K562 (cell line): ENCODE data around the gene SF3B4. TPM values are rescaled to one million over a fixed set of nuclear protein-coding genes. Genes with fewer than 3 reads are reported as not detected.

Source experiments
- CAMTA2 ChIP-seq: fragments of 250-450 bp; sonication (Bioruptor Pico); conservative IDR thresholded peaks from 2 replicates; pipeline ENCODE4 v1.5.1; 2022
- CEBPB ChIP-seq: fragments of 450-650 bp; IDR thresholded peaks from 2 replicates; pipeline ENCODE4 v1.6.1; 2016; ENCODE audit warnings: missing genetic modification characterization, missing compliant biosample characterization
- CREM ChIP-seq: IDR thresholded peaks from 2 replicates; pipeline ENCODE4 v1.6.1; 2014; ENCODE audit warnings: antibody characterized with exemption, low read depth
- CSDE1 ChIP-seq, 2 experiments: fragments of 450-650 bp; IDR thresholded peaks; 2 replicates each; pipeline ENCODE4 v1.6.1; 2016; ENCODE audit warnings: mild to moderate bottlenecking in 1 of 2
- MAFK ChIP-seq: IDR thresholded peaks from 2 replicates; pipeline ENCODE4 v1.6.1; 2011; ENCODE audit warnings: low read length, improper control_type of control experiment
- MYNN ChIP-seq, 2 experiments: sonication (generic); formaldehyde crosslinking in 1 of 2; IDR thresholded peaks; 2 replicates each; pipeline versions ENCODE4 v1.5.0 to v1.6.1; 2016 to 2020; ENCODE audit warnings: antibody characterized with exemption in 1 of 2, missing genetic modification reagents in 1 of 2
- NCOA2 ChIP-seq, 2 experiments: fragments of 450-650 bp; IDR thresholded peaks; 2 replicates each; pipeline ENCODE4 v1.6.1; 2018; ENCODE audit warnings: mild to moderate bottlenecking in 2 of 2, moderate library complexity in 1 of 2; ENCODE audit not compliant: partially characterized antibody in 2 of 2
- NFRKB ChIP-seq: fragments of 450-650 bp; IDR thresholded peaks from 2 replicates; pipeline ENCODE4 v1.6.1; 2016; ENCODE audit warnings: low read depth
- POLR3A ChIP-seq: IDR thresholded peaks from 2 replicates; pipeline ENCODE4 v1.6.1; 2011; ENCODE audit warnings: borderline replicate concordance, mild to moderate bottlenecking, moderate library complexity; ENCODE audit not compliant: insufficient read length, insufficient read depth; ENCODE audit errors: extremely low read depth
- ZFX ChIP-seq: sonication (generic); formaldehyde crosslinking; IDR thresholded peaks from 2 replicates; pipeline ENCODE4 v1.8.0; 2022; ENCODE audit warnings: mild to moderate bottlenecking, missing genetic modification reagents, moderate library complexity
- ZNF12 ChIP-seq: sonication (generic); formaldehyde crosslinking; IDR thresholded peaks from 2 replicates; pipeline ENCODE4 v1.4.0; 2020; ENCODE audit warnings: mild to moderate bottlenecking, missing genetic modification reagents
- ZNF830 ChIP-seq: fragments of 250-450 bp; sonication (Bioruptor Pico); IDR thresholded peaks from 2 replicates; pipeline ENCODE4 v1.5.0; 2021; ENCODE audit warnings: mild to moderate bottlenecking
- polyA plus RNA-seq, 8 experiments: library from polyadenylated mRNA; depleted of rRNA in 4 of 8; stranded (reverse) in 5 of 8; unstranded in 3 of 8; fragments of >200 nt; fragmentation: Nextera tagmentation in 2 of 8; fragmentation: Illumina TruSeq in 1 of 8; extraction: Ambion mirVana in 2 of 8; extraction: Trizol in 1 of 8; gene quantifications; 2 replicates each; pipeline versions ENCODE4 v1.2.1 to v1.2.3, GENCODE V29; 2011 to 2014; ENCODE audit warnings: inconsistent platforms in 1 of 8, missing spikeins in 1 of 8
- total RNA-seq, 7 experiments: library from RNA; depleted of rRNA in 6 of 7; stranded (reverse); fragments of >200 nt in 6 of 7; fragmentation: Illumina TruSeq in 2 of 7; extraction: Trizol in 2 of 7; gene quantifications; 2 replicates each; pipeline versions ENCODE4 v1.2.1 to v1.2.3, GENCODE V29; 2011 to 2021; ENCODE audit warnings: low replicate concordance in 1 of 7
- TF ChIP-seq, protein P1 (sequence below), 2 experiments: fragments of 200-800 bp in 1 of 2; sonication (Bioruptor generic) in 1 of 2; sonication (generic) in 1 of 2; formaldehyde crosslinking in 1 of 2; IDR thresholded peaks in 1 of 2; conservative IDR thresholded peaks in 1 of 2; 2 replicates each; pipeline versions ENCODE4 v1.5.0 to v1.6.1; 2016 to 2020; ENCODE audit warnings: missing compliant biosample characterization in 1 of 2, missing genetic modification characterization in 1 of 2, missing genetic modification reagents in 1 of 2
- TF ChIP-seq, protein P2 (sequence below): fragments of 450-650 bp; formaldehyde crosslinking; IDR thresholded peaks from 2 replicates; pipeline ENCODE4 v1.4.0; 2020; ENCODE audit warnings: mild to moderate bottlenecking
- TF ChIP-seq, protein P3 (sequence below): fragments of 200-800 bp; sonication (Bioruptor generic); IDR thresholded peaks from 2 replicates; pipeline ENCODE4 v1.6.1; 2017; ENCODE audit warnings: missing genetic modification characterization, missing compliant biosample characterization
- TF ChIP-seq, protein P4 (sequence below): fragments of 250-450 bp; sonication (Bioruptor Pico); IDR thresholded peaks from 2 replicates; pipeline ENCODE4 v1.5.0; 2021; ENCODE audit warnings: mild to moderate bottlenecking, moderate library complexity
- TF ChIP-seq, protein P5 (sequence below): conservative IDR thresholded peaks from 2 replicates; pipeline ENCODE4 v1.6.1; 2011; ENCODE audit warnings: low read depth, mild to moderate bottlenecking, low read length; ENCODE audit not compliant: control insufficient read depth

Gene SF3B4
- total and polyA plus RNA-seq, 9 of the 15 experiments (the other 6 are each of a cell fraction or from before 2014, with no cell fraction given), result 3.0 to 88.0 (median 26.1) TPM

DNA sequence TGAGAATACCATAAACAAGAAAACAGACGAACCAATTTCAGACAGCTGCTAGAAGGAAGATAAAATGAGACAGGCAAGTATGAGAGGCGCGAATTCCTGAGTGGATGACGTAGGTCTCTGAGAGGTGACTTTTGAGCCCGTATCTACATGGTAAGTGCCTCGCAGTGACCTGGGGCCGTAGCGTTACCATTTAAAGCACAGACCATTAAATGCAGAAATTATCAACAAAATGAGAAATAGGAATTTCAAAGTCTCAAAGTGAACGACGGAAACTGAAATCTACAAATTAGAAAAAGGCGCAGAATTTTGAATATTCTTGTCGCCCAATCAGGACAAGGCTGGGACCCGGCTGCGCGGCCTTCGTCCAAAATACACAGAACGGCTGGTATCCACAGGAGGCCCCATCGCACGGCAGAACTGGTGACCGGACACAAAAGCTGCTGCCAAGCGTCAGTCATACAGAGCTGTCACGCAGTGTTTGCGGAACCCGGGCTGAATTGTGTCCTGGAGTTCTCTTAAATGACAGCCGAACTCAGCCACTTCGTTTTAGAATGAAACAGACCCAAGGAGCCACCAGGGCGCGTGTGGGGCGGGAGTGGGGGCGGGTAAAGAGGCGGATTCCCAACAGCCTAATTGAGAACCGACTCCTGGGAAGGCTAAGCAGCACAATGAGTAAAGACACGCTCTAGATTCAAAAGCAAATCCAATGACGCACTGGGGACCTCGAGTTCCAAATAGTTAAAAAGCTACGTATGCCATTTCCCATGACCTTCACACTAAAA lies 42.1 kb downstream of the SF3B4 start (continued):
- TF ChIP-seq CEBPB (no peak), NCOA2 (IDR thresholded peaks at IDR 0.05; ENCODE audit: partially characterized antibody in 2 of 2) (no peak), ZNF830 (CRISPR knock-in tag) (no peak), ZNF12 (CRISPR knock-in tag) (0 out of 2 replicates have a peak, but pooled peaks have one; percentile 17), POLR3A (no peak), CSDE1 (IDR thresholded peaks at IDR 0.05) (no peak; a peak in 1 of 4 replicates), NFRKB (0 out of 2 replicates have a peak, but pooled peaks have one; percentile 37), MAFK (no peak), CREM (peak; percentile 80), MYNN (IDR thresholded peaks at IDR 0.05) (no peak), MYNN (CRISPR knock-in tag; IDR thresholded peaks at IDR 0.05) (no peak), ZFX (CRISPR knock-in tag) (peak; percentile 21; the same call in 1 of the 2 replicates), CAMTA2 (CRISPR knock-in tag) (no peak)
- TF ChIP-seq, protein P1, sequence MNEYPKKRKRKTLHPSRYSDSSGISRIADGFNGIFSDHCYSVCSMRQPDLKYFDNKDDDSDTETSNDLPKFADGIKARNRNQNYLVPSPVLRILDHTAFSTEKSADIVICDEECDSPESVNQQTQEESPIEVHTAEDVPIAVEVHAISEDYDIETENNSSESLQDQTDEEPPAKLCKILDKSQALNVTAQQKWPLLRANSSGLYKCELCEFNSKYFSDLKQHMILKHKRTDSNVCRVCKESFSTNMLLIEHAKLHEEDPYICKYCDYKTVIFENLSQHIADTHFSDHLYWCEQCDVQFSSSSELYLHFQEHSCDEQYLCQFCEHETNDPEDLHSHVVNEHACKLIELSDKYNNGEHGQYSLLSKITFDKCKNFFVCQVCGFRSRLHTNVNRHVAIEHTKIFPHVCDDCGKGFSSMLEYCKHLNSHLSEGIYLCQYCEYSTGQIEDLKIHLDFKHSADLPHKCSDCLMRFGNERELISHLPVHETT (CRISPR knock-in tag; conservative IDR thresholded peaks at IDR 0.05 in 1 of 2, IDR thresholded peaks at IDR 0.05 in 1 of 2), result no peak
- TF ChIP-seq, protein P2, sequence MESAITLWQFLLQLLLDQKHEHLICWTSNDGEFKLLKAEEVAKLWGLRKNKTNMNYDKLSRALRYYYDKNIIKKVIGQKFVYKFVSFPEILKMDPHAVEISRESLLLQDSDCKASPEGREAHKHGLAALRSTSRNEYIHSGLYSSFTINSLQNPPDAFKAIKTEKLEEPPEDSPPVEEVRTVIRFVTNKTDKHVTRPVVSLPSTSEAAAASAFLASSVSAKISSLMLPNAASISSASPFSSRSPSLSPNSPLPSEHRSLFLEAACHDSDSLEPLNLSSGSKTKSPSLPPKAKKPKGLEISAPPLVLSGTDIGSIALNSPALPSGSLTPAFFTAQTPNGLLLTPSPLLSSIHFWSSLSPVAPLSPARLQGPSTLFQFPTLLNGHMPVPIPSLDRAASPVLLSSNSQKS (CRISPR knock-in tag), result 0 out of 2 replicates have a peak, but pooled peaks have one; percentile 4
- TF ChIP-seq, protein P3, sequence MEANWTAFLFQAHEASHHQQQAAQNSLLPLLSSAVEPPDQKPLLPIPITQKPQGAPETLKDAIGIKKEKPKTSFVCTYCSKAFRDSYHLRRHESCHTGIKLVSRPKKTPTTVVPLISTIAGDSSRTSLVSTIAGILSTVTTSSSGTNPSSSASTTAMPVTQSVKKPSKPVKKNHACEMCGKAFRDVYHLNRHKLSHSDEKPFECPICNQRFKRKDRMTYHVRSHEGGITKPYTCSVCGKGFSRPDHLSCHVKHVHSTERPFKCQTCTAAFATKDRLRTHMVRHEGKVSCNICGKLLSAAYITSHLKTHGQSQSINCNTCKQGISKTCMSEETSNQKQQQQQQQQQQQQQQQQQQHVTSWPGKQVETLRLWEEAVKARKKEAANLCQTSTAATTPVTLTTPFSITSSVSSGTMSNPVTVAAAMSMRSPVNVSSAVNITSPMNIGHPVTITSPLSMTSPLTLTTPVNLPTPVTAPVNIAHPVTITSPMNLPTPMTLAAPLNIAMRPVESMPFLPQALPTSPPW (CRISPR knock-in tag), result peak; percentile 30; the same call in 1 of the 2 replicates
- TF ChIP-seq, protein P4, sequence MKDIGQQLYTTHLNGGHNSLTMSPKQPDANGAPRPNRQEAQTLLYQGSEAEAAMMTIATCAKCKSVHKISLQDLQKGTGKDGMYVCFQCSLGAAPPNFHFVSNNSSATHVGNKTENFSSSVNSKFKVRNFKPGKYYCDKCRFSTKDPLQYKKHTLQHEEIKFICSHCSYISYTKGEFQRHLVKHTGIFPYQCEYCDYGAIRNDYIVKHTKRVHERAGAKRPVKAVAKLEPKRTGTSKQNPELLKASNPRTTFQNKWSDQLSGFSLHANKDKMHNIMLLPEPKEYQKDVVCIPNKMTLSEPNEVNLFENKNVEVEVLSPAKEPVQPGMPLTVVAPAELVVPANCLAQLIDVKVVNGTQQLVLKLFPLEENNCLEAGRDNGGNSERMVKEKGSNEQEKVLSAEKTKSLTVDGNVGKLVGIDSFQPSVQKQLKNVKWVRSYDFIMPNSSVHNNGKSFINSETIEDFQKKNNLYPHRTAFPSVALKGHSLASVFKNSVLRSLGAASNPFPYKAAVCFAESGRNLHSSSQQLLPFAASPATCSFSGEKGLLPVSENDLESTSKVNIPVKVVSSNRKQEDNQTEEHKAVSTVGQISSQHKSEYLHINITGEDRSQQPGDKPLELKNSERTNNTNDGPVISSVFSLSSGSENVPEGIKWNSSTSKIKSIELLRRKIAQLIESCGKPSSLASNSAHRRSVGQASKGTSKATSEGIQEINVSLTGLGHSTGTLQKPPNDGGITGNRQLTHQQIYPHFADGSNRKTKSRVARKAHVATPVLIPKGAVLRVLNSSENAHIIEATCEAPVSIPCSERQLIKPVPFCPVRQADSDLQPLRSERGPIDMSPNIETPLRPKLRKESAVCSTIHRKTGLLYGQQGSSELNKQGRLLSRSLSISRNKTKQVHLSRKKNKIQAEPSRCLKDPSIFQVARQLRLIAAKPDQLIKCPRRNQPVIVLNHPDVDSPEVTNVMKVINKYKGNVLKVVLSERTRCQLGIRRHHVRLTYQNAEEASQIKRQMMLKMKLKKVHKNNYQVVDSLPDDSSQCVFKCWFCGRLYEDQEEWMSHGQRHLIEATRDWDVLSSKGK (CRISPR knock-in tag), result no peak
- TF ChIP-seq, protein P5, sequence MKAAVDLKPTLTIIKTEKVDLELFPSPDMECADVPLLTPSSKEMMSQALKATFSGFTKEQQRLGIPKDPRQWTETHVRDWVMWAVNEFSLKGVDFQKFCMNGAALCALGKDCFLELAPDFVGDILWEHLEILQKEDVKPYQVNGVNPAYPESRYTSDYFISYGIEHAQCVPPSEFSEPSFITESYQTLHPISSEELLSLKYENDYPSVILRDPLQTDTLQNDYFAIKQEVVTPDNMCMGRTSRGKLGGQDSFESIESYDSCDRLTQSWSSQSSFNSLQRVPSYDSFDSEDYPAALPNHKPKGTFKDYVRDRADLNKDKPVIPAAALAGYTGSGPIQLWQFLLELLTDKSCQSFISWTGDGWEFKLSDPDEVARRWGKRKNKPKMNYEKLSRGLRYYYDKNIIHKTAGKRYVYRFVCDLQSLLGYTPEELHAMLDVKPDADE, result peak; percentile 33; the same call in 1 of the 2 replicates
